IMR-90 (cell line): Measurements from ENCODE around the gene CXCL11. TPM values are rescaled to one million over a fixed set of nuclear protein-coding genes. Genes with fewer than 3 reads are reported as not detected.

Source experiments
- ATAC-seq: fragments of 200-7000 bp; cut with Tn5 transposase; 2 replicates; pipeline ENCODE4 v1.9.1; 2020; ENCODE audit warnings: low read depth, mild to moderate bottlenecking, moderate library complexity
- BruUV-seq: library from RNA; stranded (reverse); fragments of 400-500 nt; replicated peaks from 2 replicates; lab custom pipeline; 2021; lab: Mats Ljungman, UMichigan
- CTCF ChIA-PET: fragments of 300-600 bp; formaldehyde crosslinking; extraction: SDS; loops from one replicate; lab custom pipeline; 2021; ENCODE audit warnings: antibody characterized with exemption; lab: Yijun Ruan, JAX
- POLR2A ChIA-PET: fragments of 300-600 bp; sonication (Branson Sonifier 250); formaldehyde crosslinking; loops from one replicate; lab custom pipeline; 2022; ENCODE audit warnings: antibody characterized with exemption; ENCODE audit not compliant: unreplicated experiment; lab: Charles Lee
- DNase-seq: peaks from one replicate; pipeline ENCODE4 v3.0.0; 2013
- H2AFZ ChIP-seq: replicated peaks from 2 replicates; pipeline ENCODE3; 2013; ENCODE audit warnings: low read length, mild to moderate bottlenecking; ENCODE audit not compliant: poor library complexity
- H2AK5ac ChIP-seq: 2 replicates; pipeline ENCODE4 v1.6.1; 2013; ENCODE audit warnings: low read depth, low read length, inconsistent platforms
- H2AK9ac ChIP-seq: replicated peaks from 2 replicates; pipeline ENCODE3; 2013; ENCODE audit warnings: mild to moderate bottlenecking, low read depth, low read length, moderate library complexity; ENCODE audit not compliant: poor library complexity
- H2BK120ac ChIP-seq: 2 replicates; pipeline ENCODE4 v1.6.1; 2013; ENCODE audit warnings: low read depth, low read length, inconsistent platforms
- H2BK15ac ChIP-seq: 3 replicates; pipeline ENCODE4 v1.6.1; 2013; ENCODE audit warnings: low read depth, low read length, inconsistent platforms
- H2BK20ac ChIP-seq: 2 replicates; pipeline ENCODE4 v1.6.1; 2013; ENCODE audit warnings: low read depth, mild to moderate bottlenecking, inconsistent platforms, low read length, moderate library complexity
- H2BK5ac ChIP-seq: 2 replicates; pipeline ENCODE4 v1.6.1; 2013; ENCODE audit warnings: mild to moderate bottlenecking, low read depth, low read length, inconsistent platforms; ENCODE audit not compliant: poor library complexity, severe bottlenecking
- H3K14ac ChIP-seq: replicated peaks from 2 replicates; pipeline ENCODE4 v1.6.1; 2013; ENCODE audit warnings: low read depth, low read length, inconsistent platforms
- H3K18ac ChIP-seq: 2 replicates; pipeline ENCODE4 v1.6.1; 2013; ENCODE audit warnings: low read depth, low read length, control low read depth
- H3K23ac ChIP-seq: 2 replicates; pipeline ENCODE4 v1.6.1; 2013; ENCODE audit warnings: low read depth, low read length, inconsistent platforms
- H3K27ac ChIP-seq: 2 replicates; pipeline ENCODE4 v1.5.1; 2013; ENCODE audit warnings: mild to moderate bottlenecking, control low read depth, low read length; ENCODE audit not compliant: insufficient read depth
- H3K27me3 ChIP-seq: 2 replicates; pipeline ENCODE4 v1.6.1; 2013; ENCODE audit warnings: low read length; ENCODE audit not compliant: control insufficient read depth, insufficient read depth
- H3K36me3 ChIP-seq: 2 replicates; pipeline ENCODE4 v1.6.1; 2013; ENCODE audit warnings: low read length, mixed read lengths; ENCODE audit not compliant: control insufficient read depth, insufficient read depth
- H3K4ac ChIP-seq: 2 replicates; pipeline ENCODE4 v1.6.1; 2013; ENCODE audit warnings: low read depth, low read length, inconsistent platforms
- H3K4me1 ChIP-seq: 2 replicates; pipeline ENCODE4 v1.6.1; 2013; ENCODE audit warnings: low read length, mixed read lengths; ENCODE audit not compliant: control insufficient read depth, insufficient read depth
- H3K4me2 ChIP-seq: 2 replicates; pipeline ENCODE4 v1.6.1; 2013; ENCODE audit warnings: low read depth, mild to moderate bottlenecking, control low read depth, low read length, moderate library complexity
- H3K4me3 ChIP-seq: 2 replicates; pipeline ENCODE4 v1.5.1; 2013; ENCODE audit warnings: low read depth, mild to moderate bottlenecking, control low read depth, low read length, moderate library complexity; ENCODE audit not compliant: insufficient read depth
- H3K56ac ChIP-seq: 2 replicates; pipeline ENCODE4 v1.6.1; 2013; ENCODE audit warnings: low read length, inconsistent platforms; ENCODE audit not compliant: insufficient read depth; ENCODE audit errors: extremely low read depth
- H3K79me1 ChIP-seq, 2 experiments: 2 replicates each; pipeline ENCODE4 v1.6.1; 2013; ENCODE audit warnings: low read length in 2 of 2, inconsistent platforms in 1 of 2, low read depth in 1 of 2
- H3K9ac ChIP-seq: 2 replicates; pipeline ENCODE4 v1.6.1; 2013; ENCODE audit warnings: low read depth, low read length, control low read depth
- H3K9me1 ChIP-seq: 2 replicates; pipeline ENCODE4 v1.6.1; 2013; ENCODE audit warnings: low read length, inconsistent platforms; ENCODE audit not compliant: insufficient read depth
- H3K9me3 ChIP-seq: 2 replicates; pipeline ENCODE4 v1.6.1; 2013; ENCODE audit warnings: low read length; ENCODE audit not compliant: control insufficient read depth, insufficient read depth
- H4K20me1 ChIP-seq: 2 replicates; pipeline ENCODE4 v1.6.1; 2013; ENCODE audit warnings: low read length, inconsistent platforms; ENCODE audit not compliant: insufficient read depth
- H4K5ac ChIP-seq: 2 replicates; pipeline ENCODE4 v1.6.1; 2013; ENCODE audit warnings: mild to moderate bottlenecking, low read depth, low read length, control low read depth
- H4K8ac ChIP-seq, 2 experiments: 2 replicates each; pipeline ENCODE4 v1.6.1; 2013; ENCODE audit warnings: low read depth in 2 of 2, low read length in 2 of 2, control low read depth in 1 of 2, inconsistent platforms in 1 of 2
- H4K91ac ChIP-seq: 2 replicates; pipeline ENCODE4 v1.6.1; 2013; ENCODE audit warnings: low read depth, low read length, inconsistent platforms; ENCODE audit not compliant: insufficient read depth
- BHLHE40 ChIP-seq: fragments of 150-350 bp; IDR thresholded peaks from 2 replicates; pipeline ENCODE4 v1.6.1; 2016; ENCODE audit warnings: mild to moderate bottlenecking, low read depth, low read length
- CEBPB ChIP-seq: IDR thresholded peaks from 2 replicates; pipeline ENCODE4 v1.6.1; 2012; ENCODE audit warnings: low read depth, low read length, improper control_type of control experiment
- CHD1 ChIP-seq: IDR thresholded peaks from 2 replicates; pipeline ENCODE4 v1.6.1; 2012; ENCODE audit warnings: low read depth, low read length, improper control_type of control experiment
- CTCF ChIP-seq: conservative IDR thresholded peaks from 2 replicates; pipeline ENCODE4 v1.5.1; 2012; ENCODE audit warnings: mild to moderate bottlenecking, low read depth, low read length, improper control_type of control experiment
- ELK1 ChIP-seq: fragments of 150-350 bp; IDR thresholded peaks from 2 replicates; pipeline ENCODE4 v1.6.1; 2016; ENCODE audit warnings: low read depth, mild to moderate bottlenecking, low read length, moderate library complexity, borderline replicate concordance
- FOS ChIP-seq: fragments of 150-350 bp; IDR thresholded peaks from 2 replicates; pipeline ENCODE4 v1.6.1; 2016; ENCODE audit warnings: low read depth, low read length
- MAFK ChIP-seq: IDR thresholded peaks from 2 replicates; pipeline ENCODE4 v1.6.1; 2012; ENCODE audit warnings: low read depth, low read length, improper control_type of control experiment
- MAZ ChIP-seq: IDR thresholded peaks from 2 replicates; pipeline ENCODE4 v1.6.1; 2012; ENCODE audit warnings: low read depth, mild to moderate bottlenecking, low read length, improper control_type of control experiment, moderate library complexity, borderline replicate concordance
- MXI1 ChIP-seq: IDR thresholded peaks from 2 replicates; pipeline ENCODE4 v1.6.1; 2012; ENCODE audit warnings: low read depth, mild to moderate bottlenecking, low read length, moderate library complexity, borderline replicate concordance
- NFE2L2 ChIP-seq: fragments of 150-350 bp; IDR thresholded peaks from 2 replicates; pipeline ENCODE4 v1.6.1; 2016; ENCODE audit warnings: low read depth, mild to moderate bottlenecking, low read length
- POLR2A ChIP-seq: IDR thresholded peaks from 2 replicates; pipeline ENCODE4 v1.6.1; 2012; ENCODE audit warnings: mild to moderate bottlenecking, low read depth, low read length
- RAD21 ChIP-seq: IDR thresholded peaks from 2 replicates; pipeline ENCODE4 v1.6.1; 2012; ENCODE audit warnings: low read length, improper control_type of control experiment
- RCOR1 ChIP-seq: IDR thresholded peaks from 2 replicates; pipeline ENCODE4 v1.6.1; 2012; ENCODE audit warnings: mild to moderate bottlenecking, low read length, improper control_type of control experiment; ENCODE audit not compliant: insufficient replicate concordance
- RFX5 ChIP-seq: IDR thresholded peaks from 2 replicates; pipeline ENCODE4 v1.8.0; 2012; ENCODE audit warnings: low read depth, mild to moderate bottlenecking, low read length, moderate library complexity
- SMC3 ChIP-seq: fragments of 150-350 bp; IDR thresholded peaks from 2 replicates; pipeline ENCODE4 v1.6.1; 2016; ENCODE audit warnings: low read depth, mild to moderate bottlenecking, antibody characterized with exemption, low read length, moderate library complexity
- USF2 ChIP-seq: fragments of 150-350 bp; IDR thresholded peaks from 2 replicates; pipeline ENCODE4 v1.6.1; 2017; ENCODE audit warnings: mild to moderate bottlenecking, antibody characterized with exemption, low read length, low read depth
- WGBS, 2 experiments: methylation state at CpG; one replicate each; pipeline versions ENCODE4 v1.1.5 to v1.1.7; 2013; ENCODE audit warnings: missing lambda C conversion rate in 2 of 2; ENCODE audit not compliant: insufficient read length in 1 of 2; ENCODE audit errors: extremely low coverage in 2 of 2; 5-methylcytosine and 5-hydroxymethylcytosine counted together
- dilution Hi-C: fragments of 300-500 bp; cut with HindIII; formaldehyde crosslinking; loops from one replicate; pipeline ENCODE4 v1.14.3; 2018; ENCODE audit warnings: low sequenced_read_pairs; ENCODE audit not compliant: unreplicated experiment
- in situ Hi-C: fragments of 300-500 bp; cut with MboI; formaldehyde crosslinking; loops from 3 replicates; pipeline ENCODE4 v1.14.3; 2019; ENCODE audit warnings: low sequenced_read_pairs, inconsistent platforms, mixed read lengths
- intact Hi-C: fragments of 100-400 bp; cut with micrococcal nuclease; formaldehyde crosslinking; loops from 2 replicates; pipeline ENCODE4 v1.10.0; 2022
- polyA plus RNA-seq, 3 experiments: library from polyadenylated mRNA; depleted of rRNA; stranded (reverse); fragments of >200 nt; gene quantifications; 2 replicates each; pipeline ENCODE4 v1.2.3, GENCODE V29; 2012; ENCODE audit warnings: low replicate concordance in 1 of 3
- total RNA-seq: library from RNA; depleted of rRNA; stranded (reverse); fragments of >200 nt; gene quantifications from 2 replicates; pipeline ENCODE4 v1.2.3, GENCODE V29; 2012

Gene CXCL11
- total and polyA plus RNA-seq, 2 of the 4 experiments (the other 2 are of a cell fraction): under 0.01 TPM; not detected in 1

- Histone ChIP-seq H3K4me2 (no peak overlapping the region), H2BK20ac (no peak overlapping the region), H3K56ac (no peak overlapping the region), H3K27ac (no peak overlapping the region), H4K91ac (no peak overlapping the region), H2BK15ac (no peak overlapping the region), H3K4me3 (no peak overlapping the region), H3K4me1 (peaks cover 3% of the 10 kb centered on the region; the same call in 1 of the 2 replicates), H2AK5ac (no peak overlapping the region), H3K9me3 (no peaks in the 10 kb centered on the region), H3K23ac (no peak overlapping the region), H2AK9ac (no peak overlapping the region), H3K18ac (no peak overlapping the region), H2BK5ac (no peak overlapping the region), H3K27me3 (no peaks in the 10 kb centered on the region), H3K9ac (no peak overlapping the region), H2BK120ac (no peak overlapping the region), H4K20me1 (peaks cover 7% of the 10 kb centered on the region; the same call in 1 of the 2 replicates), H3K36me3 (no peaks in the 10 kb centered on the region), H3K9me1 (peaks cover 4% of the 10 kb centered on the region; the same call in 1 of the 2 replicates), H4K5ac (no peak overlapping the region), H4K8ac (no peak overlapping the region), H3K79me1 (peaks cover 9 to 28% of the 10 kb centered on the region in 2 experiments; a peak in 2 of 4 replicates), H3K14ac (no peak overlapping the region), H3K4ac (no peak overlapping the region), H2AFZ (no peak overlapping the region)
- ATAC-seq: no peak
- no CpG with 5 or more reads among the region's 1 CpG for WGBS, 2 experiments
- CTCF ChIA-PET: interaction anchor here (0.7 kb wide), 1 partner anchor 70 kb away, joined by 4 read pairs; no protein-coding TSS in a partner anchor
- POLR2A ChIA-PET: no interaction called here
- TF ChIP-seq BHLHE40 (no peak), CTCF (no peak), ELK1 (no peak), FOS (no peak), RCOR1 (no peak), MAFK (no peak), CEBPB (no peak), CHD1 (no peak), SMC3 (no peak), MAZ (no peak), RAD21 (no peak), USF2 (no peak), MXI1 (no peak), NFE2L2 (no peak), POLR2A (no peak), RFX5 (no peak)
- in situ Hi-C loops (no loop called here), intact Hi-C loops (no loop called here), dilution Hi-C loops (no loop called here)
- BruUV-seq: no TSS peak
- DNase-seq: no peak
These were observed 43.4 kb downstream of the CXCL11 start for GRCh38 chr4:75992462-75992861.
